SK-N-SH (cell line): ENCODE results near the gene TSPAN11. TPM values are rescaled to one million over a fixed set of nuclear protein-coding genes. Genes with fewer than 3 reads are reported as not detected.

Experiments
- CTCF ChIA-PET: fragments of 300-600, 350-600 bp; formaldehyde crosslinking; extraction: SDS; loops from one replicate; lab custom pipeline; 2021; lab: Yijun Ruan, JAX
- POLR2A ChIA-PET: fragments of 350-600 bp; sonication (Branson Sonifier 250); formaldehyde crosslinking; extraction: SDS; loops from one replicate; lab custom pipeline; 2020; ENCODE audit warnings: antibody characterized with exemption, inconsistent platforms; lab: Yijun Ruan, JAX
- DNase-seq: peaks from one replicate; pipeline ENCODE4 v3.0.0; 2012
- H2AFZ ChIP-seq: fragments of 200-600 bp; sonication (generic); 2 replicates; pipeline ENCODE4 v1.8.1; 2016; ENCODE audit warnings: antibody characterized with exemption, mild to moderate bottlenecking, low read depth
- H3F3A ChIP-seq: fragments of 200-600 bp; sonication (generic); replicated peaks from 2 replicates; pipeline ENCODE3; 2016; ENCODE audit warnings: antibody characterized with exemption, mild to moderate bottlenecking; ENCODE audit not compliant: insufficient read depth
- H3K27ac ChIP-seq, 2 experiments: fragments of 200-500 bp in 1 of 2; fragments of 200-600 bp in 1 of 2; sonication (Bioruptor generic) in 1 of 2; sonication (generic), shearing (Covaris generic) in 1 of 2; 2 replicates each; pipeline versions ENCODE4 v1.5.1 to v1.6.1; 2014 to 2016; ENCODE audit warnings: low read depth in 2 of 2, inconsistent platforms in 1 of 2, low read length in 1 of 2, mild to moderate bottlenecking in 1 of 2, mixed read lengths in 1 of 2
- H3K27me3 ChIP-seq: fragments of 200-600 bp; sonication (generic), shearing (Covaris generic); 2 replicates; pipeline ENCODE4 v1.6.1; 2016; ENCODE audit warnings: mixed run types; ENCODE audit not compliant: insufficient read depth
- H3K36me3 ChIP-seq, 2 experiments: fragments of 200-500 bp in 1 of 2; fragments of 200-600 bp in 1 of 2; sonication (Bioruptor generic) in 1 of 2; sonication (generic) in 1 of 2; replicated peaks in 1 of 2; 2 replicates each; pipeline versions ENCODE3 to v1.5.1; 2014 to 2016; ENCODE audit warnings: low read length in 1 of 2, mild to moderate bottlenecking in 1 of 2; ENCODE audit not compliant: insufficient read depth in 2 of 2, control insufficient read depth in 1 of 2
- H3K4me1 ChIP-seq, 2 experiments: fragments of 200-500 bp in 1 of 2; fragments of 200-600 bp in 1 of 2; sonication (Bioruptor generic) in 1 of 2; sonication (generic), shearing (Covaris generic) in 1 of 2; 2 replicates each; pipeline versions ENCODE4 v1.5.1 to v1.6.1; 2014 to 2016; ENCODE audit warnings: low read depth in 1 of 2, low read length in 1 of 2, mixed run types in 1 of 2; ENCODE audit not compliant: insufficient read depth in 2 of 2, control insufficient read depth in 1 of 2
- H3K4me2 ChIP-seq: fragments of 200-600 bp; sonication (generic), shearing (Covaris generic); 2 replicates; pipeline ENCODE4 v1.6.1; 2017; ENCODE audit warnings: mixed run types
- H3K4me3 ChIP-seq, 2 experiments: fragments of 200-500 bp in 1 of 2; fragments of 200-600 bp in 1 of 2; sonication (Bioruptor generic) in 1 of 2; sonication (generic), shearing (Covaris generic) in 1 of 2; 2 replicates each; pipeline versions ENCODE4 v1.5.1 to v1.8.1; 2014 to 2016; ENCODE audit warnings: low read depth in 2 of 2, inconsistent platforms in 1 of 2, low read length in 1 of 2, mild to moderate bottlenecking in 1 of 2, mixed read lengths in 1 of 2, moderate library complexity in 1 of 2
- H3K79me2 ChIP-seq: fragments of 200-600 bp; sonication (generic); 2 replicates; pipeline ENCODE4 v1.8.1; 2017; ENCODE audit warnings: mild to moderate bottlenecking; ENCODE audit not compliant: insufficient read depth
- H3K9ac ChIP-seq: fragments of 200-600 bp; sonication (generic); 2 replicates; pipeline ENCODE4 v1.6.1; 2017; ENCODE audit warnings: mixed run types
- H3K9me2 ChIP-seq: fragments of 200-600 bp; sonication (generic); 2 replicates; pipeline ENCODE4 v1.6.1; 2017; ENCODE audit warnings: mixed run types
- H3K9me3 ChIP-seq: fragments of 200-600 bp; sonication (generic); 2 replicates; pipeline ENCODE4 v1.6.1; 2017; ENCODE audit warnings: mixed run types, mild to moderate bottlenecking, moderate library complexity
- H4K20me1 ChIP-seq: fragments of 200-600 bp; sonication (generic); 2 replicates; pipeline ENCODE4 v1.6.1; 2017; ENCODE audit warnings: mild to moderate bottlenecking, mixed run types; ENCODE audit not compliant: insufficient read depth
- EP300 ChIP-seq, 2 experiments: IDR thresholded peaks; 2 replicates each; pipeline versions ENCODE4 v1.4.0 to v1.6.1; 2012; ENCODE audit warnings: borderline replicate concordance in 1 of 2, low read depth in 1 of 2, low read length in 1 of 2
- EZH2phosphoT487 ChIP-seq: fragments of 200-600 bp; sonication (generic); IDR thresholded peaks from 2 replicates; pipeline ENCODE4 v1.6.1; 2017; ENCODE audit warnings: low read depth, mixed run types, mild to moderate bottlenecking, antibody characterized with exemption, moderate library complexity, borderline replicate concordance
- FOSL2 ChIP-seq: IDR thresholded peaks from 2 replicates; pipeline ENCODE4 v1.4.0; 2012; ENCODE audit warnings: low read depth, mild to moderate bottlenecking, moderate library complexity, borderline replicate concordance
- FOXM1 ChIP-seq: IDR thresholded peaks from 2 replicates; pipeline ENCODE4 v1.4.0; 2012; ENCODE audit warnings: low read depth, mild to moderate bottlenecking
- GATA2 ChIP-seq: sonication (generic); formaldehyde crosslinking; IDR thresholded peaks from 2 replicates; pipeline ENCODE4 v1.5.0; 2020; ENCODE audit warnings: mild to moderate bottlenecking, missing genetic modification reagents
- MEF2A ChIP-seq: IDR thresholded peaks from 2 replicates; pipeline ENCODE4 v1.4.0; 2012; ENCODE audit warnings: low read depth, borderline replicate concordance
- MXI1 ChIP-seq: IDR thresholded peaks from 2 replicates; pipeline ENCODE4 v1.6.1; 2012; ENCODE audit warnings: mild to moderate bottlenecking, low read depth, low read length, improper control_type of control experiment
- NRF1 ChIP-seq: IDR thresholded peaks from 2 replicates; pipeline ENCODE4 v1.6.1; 2012; ENCODE audit warnings: low read depth, mild to moderate bottlenecking, low read length
- SMC3 ChIP-seq: IDR thresholded peaks from 2 replicates; pipeline ENCODE4 v1.6.1; 2012; ENCODE audit warnings: low read depth, low read length, improper control_type of control experiment
- YY1 ChIP-seq: IDR thresholded peaks from 2 replicates; pipeline ENCODE4 v1.4.0; 2012; ENCODE audit warnings: low read depth, mild to moderate bottlenecking
- WGBS: methylation state at CpG from one replicate; pipeline ENCODE4 v1.1.6; 2017; ENCODE audit warnings: low lambda C conversion rate; 5-methylcytosine and 5-hydroxymethylcytosine counted together
- polyA plus RNA-seq, 3 experiments: library from polyadenylated mRNA; depleted of rRNA; stranded (reverse); fragments of >200 nt; gene quantifications; 2 replicates each; pipeline ENCODE4 v1.2.3, GENCODE V29; 2012
- TF ChIP-seq, protein P1 (sequence below): IDR thresholded peaks from 2 replicates; pipeline ENCODE4 v1.4.0; 2012; ENCODE audit warnings: low read depth, borderline replicate concordance
- TF ChIP-seq, protein P2 (sequence below): fragments of 150-350 bp; IDR thresholded peaks from 2 replicates; pipeline ENCODE4 v1.6.1; 2017; ENCODE audit warnings: antibody characterized with exemption, low read length, low read depth, borderline replicate concordance
- TF ChIP-seq, protein P3 (sequence below): fragments of 200-600 bp; sonication (generic); IDR thresholded peaks from 2 replicates; pipeline ENCODE4 v1.6.1; 2017; ENCODE audit warnings: antibody characterized with exemption, mild to moderate bottlenecking, moderate library complexity
- TF ChIP-seq, protein P4 (sequence below): IDR thresholded peaks from 2 replicates; pipeline ENCODE4; 2012

Gene TSPAN11
- polyA plus RNA-seq, 1 of the 3 experiments (the other 2 are of a cell fraction): 6.4 TPM

DNA sequence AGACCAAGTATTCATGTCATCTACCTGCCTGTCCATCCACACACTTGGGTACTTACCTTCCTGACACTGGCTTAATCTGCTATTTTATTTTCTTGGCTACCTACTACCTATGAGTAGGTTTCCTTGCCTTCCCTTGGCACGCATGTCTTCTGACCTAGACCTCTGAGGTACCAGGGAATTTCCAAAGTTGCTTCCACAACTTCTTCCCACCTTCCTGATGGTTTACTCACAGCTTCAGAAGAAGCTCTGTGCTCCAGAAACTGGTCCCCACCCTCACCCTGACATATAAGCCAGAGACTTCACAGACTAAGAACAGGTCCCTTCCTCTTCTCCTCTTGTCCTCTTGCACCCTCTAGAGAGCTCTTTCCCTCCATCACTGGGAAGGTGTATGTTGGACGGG is 111.4 kb downstream of the TSPAN11 start:
- Histone ChIP-seq H3K79me2 (no peaks in the 10 kb centered on the region), H3K4me2 (no peak overlapping the region), H3K27me3 (no peaks in the 10 kb centered on the region), H3K9me2 (no peaks in the 10 kb centered on the region), H4K20me1 (no peaks in the 10 kb centered on the region), H2AFZ (no peak overlapping the region), H3K4me1 (no peaks in the 10 kb centered on the region), H3F3A (no peaks in the 10 kb centered on the region), H3K4me3 (no peak overlapping the region), H3K36me3 (no peaks in the 10 kb centered on the region), H3K9ac (no peak overlapping the region), H3K9me3 (no peaks in the 10 kb centered on the region), H3K27ac (no peak overlapping the region)
- ChIA-PET CTCF (interaction anchor here (1.1 kb wide), 1 partner anchor 10 kb away, joined by 3 read pairs; no protein-coding TSS in a partner anchor), POLR2A (no interaction called here)
- no peak for TF ChIP-seq FOSL2
- no peak for TF ChIP-seq YY1
- TF ChIP-seq, protein P1, sequence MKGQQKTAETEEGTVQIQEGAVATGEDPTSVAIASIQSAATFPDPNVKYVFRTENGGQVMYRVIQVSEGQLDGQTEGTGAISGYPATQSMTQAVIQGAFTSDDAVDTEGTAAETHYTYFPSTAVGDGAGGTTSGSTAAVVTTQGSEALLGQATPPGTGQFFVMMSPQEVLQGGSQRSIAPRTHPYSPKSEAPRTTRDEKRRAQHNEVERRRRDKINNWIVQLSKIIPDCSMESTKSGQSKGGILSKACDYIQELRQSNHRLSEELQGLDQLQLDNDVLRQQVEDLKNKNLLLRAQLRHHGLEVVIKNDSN: no peak
- TF ChIP-seq, protein P2, sequence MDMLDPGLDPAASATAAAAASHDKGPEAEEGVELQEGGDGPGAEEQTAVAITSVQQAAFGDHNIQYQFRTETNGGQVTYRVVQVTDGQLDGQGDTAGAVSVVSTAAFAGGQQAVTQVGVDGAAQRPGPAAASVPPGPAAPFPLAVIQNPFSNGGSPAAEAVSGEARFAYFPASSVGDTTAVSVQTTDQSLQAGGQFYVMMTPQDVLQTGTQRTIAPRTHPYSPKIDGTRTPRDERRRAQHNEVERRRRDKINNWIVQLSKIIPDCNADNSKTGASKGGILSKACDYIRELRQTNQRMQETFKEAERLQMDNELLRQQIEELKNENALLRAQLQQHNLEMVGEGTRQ: no peak
- no peak for TF ChIP-seq MXI1
- TF ChIP-seq FOXM1: no peak
- TF ChIP-seq SMC3: no peak
- TF ChIP-seq, protein P3, sequence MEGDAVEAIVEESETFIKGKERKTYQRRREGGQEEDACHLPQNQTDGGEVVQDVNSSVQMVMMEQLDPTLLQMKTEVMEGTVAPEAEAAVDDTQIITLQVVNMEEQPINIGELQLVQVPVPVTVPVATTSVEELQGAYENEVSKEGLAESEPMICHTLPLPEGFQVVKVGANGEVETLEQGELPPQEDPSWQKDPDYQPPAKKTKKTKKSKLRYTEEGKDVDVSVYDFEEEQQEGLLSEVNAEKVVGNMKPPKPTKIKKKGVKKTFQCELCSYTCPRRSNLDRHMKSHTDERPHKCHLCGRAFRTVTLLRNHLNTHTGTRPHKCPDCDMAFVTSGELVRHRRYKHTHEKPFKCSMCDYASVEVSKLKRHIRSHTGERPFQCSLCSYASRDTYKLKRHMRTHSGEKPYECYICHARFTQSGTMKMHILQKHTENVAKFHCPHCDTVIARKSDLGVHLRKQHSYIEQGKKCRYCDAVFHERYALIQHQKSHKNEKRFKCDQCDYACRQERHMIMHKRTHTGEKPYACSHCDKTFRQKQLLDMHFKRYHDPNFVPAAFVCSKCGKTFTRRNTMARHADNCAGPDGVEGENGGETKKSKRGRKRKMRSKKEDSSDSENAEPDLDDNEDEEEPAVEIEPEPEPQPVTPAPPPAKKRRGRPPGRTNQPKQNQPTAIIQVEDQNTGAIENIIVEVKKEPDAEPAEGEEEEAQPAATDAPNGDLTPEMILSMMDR: no peak
- TF ChIP-seq GATA2 (CRISPR knock-in tag): no peak
- TF ChIP-seq EP300 (IDR thresholded peaks at IDR 0.05; ENCODE audit: borderline replicate concordance in 1 of 2, low read depth in 1 of 2, low read length in 1 of 2): no peak
- TF ChIP-seq, protein P4, sequence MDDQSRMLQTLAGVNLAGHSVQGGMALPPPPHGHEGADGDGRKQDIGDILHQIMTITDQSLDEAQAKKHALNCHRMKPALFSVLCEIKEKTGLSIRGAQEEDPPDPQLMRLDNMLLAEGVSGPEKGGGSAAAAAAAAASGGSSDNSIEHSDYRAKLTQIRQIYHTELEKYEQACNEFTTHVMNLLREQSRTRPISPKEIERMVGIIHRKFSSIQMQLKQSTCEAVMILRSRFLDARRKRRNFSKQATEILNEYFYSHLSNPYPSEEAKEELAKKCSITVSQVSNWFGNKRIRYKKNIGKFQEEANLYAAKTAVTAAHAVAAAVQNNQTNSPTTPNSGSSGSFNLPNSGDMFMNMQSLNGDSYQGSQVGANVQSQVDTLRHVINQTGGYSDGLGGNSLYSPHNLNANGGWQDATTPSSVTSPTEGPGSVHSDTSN: no peak
- no peak for TF ChIP-seq NRF1
- TF ChIP-seq MEF2A: no peak
- TF ChIP-seq EZH2phosphoT487: no peak
- DNase-seq: no peak
- WGBS: 80% methylated on average over 2 of the region's 2 CpGs
